HG03064 (cell line): ENCODE results near the gene SPACA6.

ENCODE experiments used
- ATAC-seq: cut with Tn5 transposase; IDR thresholded peaks from one replicate; pipeline ENCODE4 v1.9.1; 2021; ENCODE audit warnings: low read depth; ENCODE audit not compliant: unreplicated experiment

Gene SPACA6

DNA sequence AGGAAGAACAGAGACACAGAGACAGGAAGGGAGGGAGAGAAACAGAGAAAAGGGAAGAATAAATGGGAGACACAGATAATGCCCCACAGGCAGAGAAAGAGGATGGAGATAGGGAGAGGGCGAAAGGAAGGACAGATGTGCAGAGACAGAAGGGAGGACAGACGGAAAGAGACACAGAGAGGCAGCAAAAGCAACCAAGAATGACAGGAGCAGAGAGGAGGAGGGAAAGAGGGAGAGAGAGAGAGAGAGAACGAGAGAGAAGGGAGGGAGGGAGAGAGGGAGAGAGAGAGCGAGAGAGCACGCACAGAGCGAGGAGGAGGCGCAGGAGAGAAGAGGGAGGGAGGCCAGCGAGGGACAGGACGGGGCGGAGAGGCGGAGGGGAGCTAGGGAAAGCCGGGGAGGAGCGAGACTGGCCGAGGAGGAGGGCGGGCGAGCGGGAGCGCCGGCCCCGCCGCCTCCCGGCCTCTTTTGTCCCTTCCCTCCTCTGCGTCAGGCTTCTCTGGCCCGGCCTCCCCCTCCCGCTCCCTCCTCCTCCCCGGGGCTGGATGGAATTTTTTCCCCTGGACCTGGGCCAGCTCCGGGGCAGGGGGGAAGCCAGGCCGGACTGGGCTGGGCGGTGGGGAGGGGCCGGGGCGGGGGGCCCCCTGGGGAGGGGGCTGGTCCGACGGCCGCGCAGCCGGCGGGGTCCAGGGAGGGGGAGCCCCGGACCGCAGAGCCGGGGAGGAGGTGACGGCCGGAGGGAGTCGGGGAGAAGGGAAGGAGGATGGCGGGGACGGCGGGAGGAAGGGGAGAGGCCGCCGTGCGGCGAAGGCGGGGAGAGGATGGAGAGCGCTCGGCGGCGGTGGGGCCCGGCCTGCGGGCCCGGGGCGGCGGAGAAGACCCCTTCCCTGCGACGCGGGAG lies 4.2 kb upstream of the SPACA6 start:
- no peak for ATAC-seq

DNA sequence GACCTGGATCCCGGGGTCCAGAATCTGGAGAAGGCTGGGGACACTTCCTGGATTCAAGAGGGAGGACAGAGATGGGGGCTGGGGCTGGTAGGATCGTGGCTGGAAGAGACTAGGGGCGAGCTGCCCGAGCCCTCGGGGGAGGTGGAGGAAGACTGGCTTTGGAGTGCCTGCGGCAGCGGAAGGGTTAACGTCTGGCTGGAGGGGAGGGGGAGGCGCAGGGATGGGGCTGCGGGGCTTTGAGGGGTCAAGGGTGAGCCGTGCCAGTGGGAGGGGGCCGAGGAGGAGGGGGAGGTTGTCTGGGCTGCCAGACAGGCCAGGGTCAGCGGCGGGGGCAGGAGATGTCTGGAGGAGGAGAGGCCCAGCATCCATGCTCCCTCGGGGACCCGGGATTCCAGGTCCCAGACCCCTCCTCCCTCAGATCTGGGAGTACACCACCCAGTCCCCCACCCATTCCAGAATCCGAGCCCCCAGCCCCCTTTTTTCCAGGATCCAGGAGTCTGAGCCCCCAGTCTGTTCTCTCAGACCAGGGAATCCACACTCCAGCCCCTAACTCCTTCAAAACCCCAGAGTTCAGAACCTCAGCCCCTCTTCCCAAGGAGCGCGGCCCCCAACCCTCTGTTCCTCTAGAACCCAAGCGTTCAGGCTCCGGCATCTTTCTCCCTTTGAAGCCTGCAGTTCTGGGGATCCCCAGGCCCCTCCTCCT lies 3.2 kb upstream of the SPACA6 start:
- ATAC-seq: no peak

DNA sequence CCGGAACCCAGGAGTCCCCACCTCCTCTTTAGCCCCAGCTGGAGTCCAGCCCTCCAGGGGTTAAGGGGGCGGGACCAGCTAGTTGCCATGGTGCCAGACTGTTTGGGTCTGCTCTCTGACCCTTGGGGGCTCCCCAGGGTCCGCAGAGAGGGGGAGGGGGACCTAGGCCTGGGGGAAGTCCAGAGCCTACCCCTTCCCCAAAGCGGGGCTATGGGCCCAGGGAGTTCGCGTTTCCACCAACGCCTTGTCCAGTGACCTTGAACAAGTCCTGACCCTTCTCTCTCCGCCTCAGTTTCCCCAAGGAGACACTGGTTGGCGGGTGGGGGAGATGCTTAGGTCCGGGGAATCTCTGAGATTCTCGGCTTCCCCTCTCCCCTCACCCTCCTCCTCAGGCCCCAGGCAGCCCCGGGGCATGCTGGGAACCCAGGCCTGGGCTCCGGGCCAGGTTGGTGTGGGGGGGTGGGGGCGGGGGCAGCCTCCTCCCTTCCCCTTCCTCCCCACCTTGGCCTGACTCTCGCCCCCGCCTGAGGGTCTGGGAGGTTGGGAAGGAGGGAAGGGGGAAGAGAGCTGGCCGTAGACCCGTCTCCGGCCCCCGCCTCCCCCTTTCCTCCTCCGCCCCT lies 2.6 kb upstream of the SPACA6 start:
- ATAC-seq: no peak

DNA sequence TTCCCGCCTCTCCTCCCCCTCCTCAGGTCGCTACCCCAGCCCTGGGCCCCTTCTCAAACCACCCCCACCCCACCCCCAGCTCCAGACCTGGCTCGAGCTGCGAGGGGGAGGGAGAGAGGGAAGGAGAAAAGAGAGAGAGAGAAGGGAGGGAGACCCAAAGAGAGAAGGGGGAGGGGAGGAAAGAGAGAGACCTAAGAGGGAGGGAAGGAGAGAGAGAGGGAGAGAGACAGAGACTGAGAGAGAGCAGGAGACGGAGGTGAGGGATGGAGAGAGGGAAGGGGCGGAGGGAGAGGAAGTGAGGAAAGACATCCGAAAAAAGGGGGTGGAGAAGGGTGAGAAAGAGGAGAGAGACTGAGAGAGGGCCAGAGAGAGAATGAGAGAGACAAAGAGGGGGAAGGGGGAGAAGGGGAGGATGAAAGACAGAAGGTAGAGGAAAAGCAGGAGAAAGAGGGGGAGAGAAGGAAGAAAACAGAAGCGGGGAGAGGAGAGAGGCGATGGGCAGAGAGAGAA lies 2.0 kb upstream of the SPACA6 start:
- no peak for ATAC-seq

DNA sequence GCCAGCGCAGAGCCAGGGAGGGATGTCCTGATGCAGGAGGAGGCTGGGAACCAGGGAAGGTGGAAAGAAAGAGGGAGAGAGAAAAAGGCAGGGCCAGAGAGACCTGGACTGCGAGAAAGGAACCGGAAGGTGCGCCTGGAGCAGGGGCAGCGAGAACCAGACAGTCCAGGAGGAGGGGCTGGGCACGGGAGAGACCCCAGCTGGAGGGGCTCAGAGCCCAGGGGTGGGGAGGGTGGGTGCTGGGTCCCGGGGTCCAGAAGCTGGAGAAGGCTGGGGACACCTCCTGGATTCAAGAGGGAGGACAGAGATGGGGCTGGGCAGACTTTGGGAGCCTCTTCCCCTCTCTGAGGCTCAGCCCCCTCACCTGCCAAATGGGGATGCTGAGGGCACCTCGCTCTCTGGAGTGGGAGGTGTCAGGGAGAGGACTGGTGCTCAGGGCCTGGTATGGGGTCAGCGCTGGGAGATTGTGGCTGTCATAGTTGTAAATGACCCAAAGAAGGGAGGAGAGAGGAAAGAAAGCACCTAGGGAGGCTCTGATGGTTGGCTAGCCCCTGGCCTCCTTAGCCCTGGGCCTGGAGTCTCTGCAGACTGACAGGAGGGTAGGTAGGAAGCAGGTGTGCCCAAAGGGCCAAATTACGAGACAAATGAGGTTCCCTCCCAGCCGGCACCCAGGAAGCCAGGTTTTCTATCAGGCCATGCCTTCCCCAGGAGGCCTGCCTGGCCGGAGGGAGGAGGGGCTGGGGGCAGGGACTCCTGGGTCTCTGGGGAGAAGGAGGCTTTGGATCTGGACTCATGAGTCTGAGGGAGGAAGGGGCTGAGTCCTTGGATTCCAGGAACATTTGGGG lies 1.3 kb upstream of the SPACA6 start:
- ATAC-seq: no peak

DNA sequence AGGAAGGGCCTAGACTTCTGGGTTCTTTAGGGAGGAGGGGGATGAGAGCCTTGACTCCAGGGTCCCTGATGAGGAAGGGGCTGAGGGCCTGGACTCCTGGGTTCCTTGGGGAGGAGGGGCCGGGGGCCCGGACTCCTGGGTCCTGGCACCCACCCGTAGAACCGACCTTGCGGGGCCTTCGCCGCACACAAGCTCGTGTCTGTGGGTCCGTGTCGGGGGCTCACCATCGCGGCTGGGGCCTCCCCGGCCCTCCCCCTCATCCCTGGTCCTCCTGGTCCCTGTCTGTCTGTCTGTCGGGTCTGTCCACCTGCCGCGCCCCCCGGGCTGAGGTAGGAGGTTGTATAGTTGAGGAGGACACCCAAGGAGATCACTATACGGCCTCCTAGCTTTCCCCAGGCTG lies 662 bp upstream of the SPACA6 start:
- ATAC-seq: no peak

DNA sequence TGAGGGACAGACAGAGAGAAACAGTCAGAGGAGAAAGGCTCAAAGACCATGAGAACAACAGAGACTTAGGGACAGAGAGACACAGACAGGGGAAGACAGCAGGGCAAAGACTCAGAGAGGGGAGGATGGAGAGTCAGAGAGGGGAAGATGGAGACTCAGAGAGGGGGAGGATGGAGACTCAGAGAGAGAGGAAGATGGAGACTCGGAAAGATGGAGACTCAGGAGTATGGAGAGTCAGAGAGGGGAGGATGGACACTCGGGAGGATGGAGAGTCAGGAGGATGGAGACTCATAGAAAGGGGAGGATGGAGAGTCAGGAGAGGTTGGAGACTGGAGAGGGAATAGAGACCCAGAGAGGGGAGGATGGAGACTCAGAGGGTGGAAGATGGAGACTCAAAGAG lies 689 bp downstream of the SPACA6 start:
- no peak for ATAC-seq

DNA sequence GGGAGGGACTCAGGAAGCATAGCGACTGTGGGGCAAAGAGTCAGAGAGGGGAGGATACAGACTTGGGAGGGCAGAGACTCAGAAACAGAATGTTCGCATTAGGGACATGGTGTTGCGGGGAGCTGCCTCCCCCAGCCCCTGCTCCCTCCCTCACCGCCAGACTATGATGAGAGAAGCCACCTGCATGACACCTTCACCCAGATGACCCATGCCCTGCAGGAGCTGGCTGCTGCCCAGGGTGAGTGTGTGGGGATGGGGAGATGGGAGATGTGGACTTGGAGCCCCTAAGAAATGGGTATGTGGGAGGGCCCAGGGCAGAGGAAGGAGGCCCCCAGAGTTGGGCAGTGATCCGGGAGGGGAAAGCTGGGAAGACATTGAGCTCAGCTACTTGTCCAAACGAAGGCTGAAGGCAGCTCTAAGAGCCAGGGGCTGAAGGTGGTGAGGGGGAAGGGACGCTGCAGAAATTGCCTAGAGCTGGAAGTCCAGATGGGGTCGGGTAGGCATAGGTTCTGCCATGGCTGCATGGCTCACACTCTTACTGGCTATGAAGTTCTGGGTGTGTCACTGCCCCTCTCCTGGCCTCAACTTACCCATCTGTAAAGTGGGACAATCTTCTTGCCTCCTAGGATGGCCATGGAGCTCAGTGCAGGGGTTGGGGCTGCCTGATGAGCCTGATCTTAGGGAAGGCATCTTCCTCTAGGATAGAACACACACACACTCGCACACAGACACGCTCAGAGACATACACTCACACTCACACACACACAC lies 1.4 kb downstream of the SPACA6 start:
- no peak for ATAC-seq

DNA sequence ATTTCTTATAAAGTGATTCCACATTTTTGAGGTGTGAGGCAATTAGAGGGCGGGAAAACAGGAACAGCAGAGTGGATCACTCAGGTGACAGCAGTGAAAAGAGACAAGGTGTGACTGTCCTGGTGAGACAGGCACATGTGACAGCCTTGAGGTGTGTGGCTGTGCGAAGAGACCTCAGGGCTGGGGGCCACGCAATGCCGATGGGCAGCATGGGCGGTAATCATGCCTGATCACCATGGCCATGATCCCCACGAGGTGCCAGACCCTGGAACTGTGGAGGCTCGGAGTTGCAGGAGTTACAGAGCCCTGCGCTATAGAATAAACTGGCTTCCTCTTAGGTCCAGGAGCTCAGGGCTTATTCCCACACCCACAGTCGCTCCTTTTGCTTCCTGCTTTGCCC lies 2.0 kb downstream of the SPACA6 start:
- ATAC-seq: no peak

DNA sequence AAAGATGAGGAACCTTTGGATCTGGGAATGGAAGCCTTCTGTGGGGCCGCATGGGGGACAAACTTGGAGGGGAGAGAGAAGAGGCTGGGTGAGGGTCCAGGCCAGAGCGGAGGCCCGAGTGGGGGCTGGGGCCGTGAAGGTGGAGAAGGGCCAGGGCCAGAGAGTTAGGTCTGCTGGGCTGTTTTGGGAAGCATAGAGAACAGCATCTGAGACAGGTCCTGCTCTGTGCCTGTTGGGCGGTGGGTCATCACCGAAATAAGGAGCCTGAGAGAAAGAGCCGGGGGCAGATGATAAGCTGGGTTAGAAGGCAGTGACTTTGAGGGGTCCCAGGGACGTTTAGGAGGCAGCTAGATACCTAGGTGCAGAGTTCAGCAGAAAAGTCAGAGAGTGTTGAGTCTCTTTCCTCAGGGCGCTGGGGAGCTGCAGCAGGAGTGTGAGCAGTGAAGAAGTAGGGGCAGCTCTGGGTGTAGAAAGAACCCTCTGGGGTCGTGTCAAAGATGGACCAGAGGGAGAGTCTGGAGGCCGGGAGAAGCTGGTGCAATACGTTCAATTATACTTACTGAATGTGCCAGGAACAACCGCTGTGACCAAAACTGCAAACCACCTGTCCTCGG lies 2.7 kb downstream of the SPACA6 start:
- no peak for ATAC-seq

DNA sequence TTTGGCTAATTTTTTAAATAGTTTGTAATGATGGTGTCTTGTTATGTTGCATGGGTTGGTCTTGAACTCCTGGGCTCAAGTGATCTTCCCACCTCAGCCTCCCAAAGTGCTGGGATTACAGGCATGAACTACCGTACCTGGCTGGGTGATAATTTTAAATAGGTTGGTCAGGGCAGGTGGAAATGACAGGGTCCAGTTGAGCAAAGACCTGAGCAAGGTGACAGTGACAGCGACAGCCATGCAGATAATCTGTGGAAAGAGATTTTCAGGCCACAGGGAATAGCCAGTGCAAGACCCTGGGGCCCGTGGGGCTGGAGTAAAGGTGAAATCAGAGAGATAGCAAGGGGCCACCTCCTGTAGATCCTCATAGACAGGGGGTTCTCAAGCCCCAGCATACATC lies 3.5 kb downstream of the SPACA6 start:
- no peak for ATAC-seq

DNA sequence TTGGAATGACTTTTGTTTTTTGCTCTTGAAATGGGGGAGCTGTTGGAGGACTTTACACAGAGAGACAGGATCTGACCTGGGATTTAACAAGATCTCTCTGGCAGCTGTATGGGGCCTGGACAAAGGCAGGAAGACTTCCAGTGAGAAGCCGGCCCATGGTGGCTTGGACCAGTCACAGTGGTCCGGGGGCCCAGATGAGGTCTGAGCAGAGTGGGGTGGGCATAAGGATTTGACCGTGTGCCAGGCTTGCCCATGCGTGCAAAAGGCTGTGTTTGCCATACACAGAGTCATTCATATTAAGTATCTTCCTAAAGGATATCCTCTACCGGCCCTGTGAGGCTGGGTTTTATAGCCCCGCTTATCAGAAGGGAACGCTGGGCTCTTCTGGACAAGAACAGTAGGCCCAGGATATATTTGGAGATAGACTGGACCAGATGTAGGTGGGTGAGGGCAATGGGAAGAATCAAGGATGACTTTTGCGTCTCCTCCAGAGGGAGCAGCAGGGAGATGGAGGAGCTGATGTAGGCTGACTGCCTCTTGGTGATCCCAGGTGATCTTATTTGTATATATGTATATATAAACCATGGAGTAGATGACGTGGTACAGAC lies 4.1 kb downstream of the SPACA6 start:
- ATAC-seq: no peak

DNA sequence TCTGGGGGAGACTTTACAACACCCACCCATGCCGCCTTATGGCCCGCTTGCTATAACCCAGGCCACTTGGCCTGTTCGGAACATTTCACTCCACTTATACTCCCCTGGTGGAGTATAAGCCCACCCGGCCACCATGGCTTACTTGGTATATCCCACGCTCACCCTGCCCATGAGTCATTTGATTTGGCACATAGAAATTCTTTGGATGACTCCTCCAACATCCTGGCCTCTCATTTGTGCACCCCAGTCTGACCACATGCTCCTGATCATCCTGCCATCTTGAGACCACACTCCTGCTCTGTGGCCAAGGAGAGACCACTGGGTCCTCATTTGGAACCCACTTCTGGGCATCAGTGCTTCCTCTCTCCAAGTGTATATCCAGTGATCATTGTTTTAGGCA lies 5.2 kb downstream of the SPACA6 start:
- ATAC-seq: no peak

DNA sequence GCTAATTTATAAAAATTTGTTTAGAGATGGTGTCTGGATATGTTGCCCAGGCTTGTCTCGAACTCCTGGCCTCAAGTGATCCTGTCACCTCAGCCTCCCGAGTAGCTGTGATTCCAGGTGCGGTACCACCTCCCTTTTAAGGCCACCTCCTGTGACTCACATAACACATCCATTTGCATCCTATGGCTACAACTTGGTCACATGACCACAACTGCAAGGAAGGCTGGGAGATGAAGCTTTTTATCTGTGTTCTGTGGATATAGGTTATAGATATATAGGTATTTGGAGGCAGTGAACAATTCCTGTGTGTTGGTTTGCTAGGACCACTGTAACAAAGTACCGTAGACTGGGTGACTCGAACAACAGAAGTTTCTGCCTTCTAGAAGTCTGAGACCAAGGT lies 6.0 kb downstream of the SPACA6 start:
- ATAC-seq: no peak

DNA sequence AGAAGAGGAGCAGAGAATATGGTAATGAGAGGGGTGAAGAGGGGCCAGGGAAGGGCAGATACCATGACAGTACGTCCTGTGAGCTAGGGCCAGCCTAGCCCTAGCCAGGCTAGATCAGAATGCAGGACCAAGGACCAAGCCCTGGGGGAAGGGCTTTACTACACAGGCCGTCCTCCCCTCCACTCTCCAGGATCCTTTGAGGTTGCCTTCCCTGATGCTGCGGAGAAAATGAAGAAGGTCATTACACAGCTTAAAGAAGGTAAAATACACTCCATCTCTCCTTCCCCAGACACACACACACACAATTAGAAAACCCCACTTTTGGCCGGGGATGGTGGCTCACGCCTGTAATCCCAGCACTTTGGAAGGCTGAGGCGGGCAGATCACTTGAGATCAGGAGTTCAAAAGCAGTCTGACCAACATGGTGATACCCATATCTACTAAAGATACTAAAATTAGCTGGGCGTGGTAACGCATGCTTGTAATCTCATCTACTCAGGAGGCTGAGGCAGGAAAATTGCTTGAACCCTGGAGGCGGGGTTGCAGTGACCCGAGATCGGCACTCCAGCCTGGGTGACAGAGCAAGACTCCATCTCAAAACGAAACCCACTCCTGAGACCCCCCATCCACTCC lies 8.5 kb downstream of the SPACA6 start:
- no peak for ATAC-seq

DNA sequence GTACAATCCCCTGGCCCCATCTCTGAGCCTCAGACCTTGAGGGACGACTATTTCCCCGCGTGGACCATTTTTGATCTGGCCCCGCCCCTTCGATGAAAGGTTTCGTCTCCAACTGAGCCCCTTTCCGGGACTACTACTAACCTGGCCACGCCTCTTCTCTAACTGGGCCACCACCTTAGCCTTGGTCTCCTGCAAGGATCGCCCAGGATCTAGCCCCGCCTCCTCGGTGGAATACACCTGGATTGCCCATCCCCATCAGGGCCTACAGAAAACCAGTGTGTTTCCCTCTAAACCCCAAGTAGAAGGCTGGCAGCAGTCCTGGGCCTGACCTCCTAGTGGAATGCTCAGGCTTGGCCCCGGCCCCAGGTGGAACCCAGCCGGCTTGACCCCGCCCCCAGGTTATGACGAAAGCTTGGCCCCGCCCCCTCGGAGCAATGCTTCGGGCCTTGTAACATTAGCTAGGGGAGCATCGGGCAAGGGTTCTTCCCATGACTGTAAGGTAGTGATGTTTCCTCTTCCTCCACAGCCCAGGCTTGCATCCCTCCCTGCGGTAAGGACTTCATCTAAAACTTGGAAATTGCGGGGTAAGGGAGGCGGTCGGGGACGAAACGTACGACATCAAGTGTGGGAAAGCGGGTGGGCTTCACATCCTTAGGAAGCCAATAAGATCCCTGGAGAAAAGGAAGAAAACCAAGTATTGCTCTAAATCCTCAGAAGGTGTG lies 9.1 kb downstream of the SPACA6 start:
- no peak for ATAC-seq

DNA sequence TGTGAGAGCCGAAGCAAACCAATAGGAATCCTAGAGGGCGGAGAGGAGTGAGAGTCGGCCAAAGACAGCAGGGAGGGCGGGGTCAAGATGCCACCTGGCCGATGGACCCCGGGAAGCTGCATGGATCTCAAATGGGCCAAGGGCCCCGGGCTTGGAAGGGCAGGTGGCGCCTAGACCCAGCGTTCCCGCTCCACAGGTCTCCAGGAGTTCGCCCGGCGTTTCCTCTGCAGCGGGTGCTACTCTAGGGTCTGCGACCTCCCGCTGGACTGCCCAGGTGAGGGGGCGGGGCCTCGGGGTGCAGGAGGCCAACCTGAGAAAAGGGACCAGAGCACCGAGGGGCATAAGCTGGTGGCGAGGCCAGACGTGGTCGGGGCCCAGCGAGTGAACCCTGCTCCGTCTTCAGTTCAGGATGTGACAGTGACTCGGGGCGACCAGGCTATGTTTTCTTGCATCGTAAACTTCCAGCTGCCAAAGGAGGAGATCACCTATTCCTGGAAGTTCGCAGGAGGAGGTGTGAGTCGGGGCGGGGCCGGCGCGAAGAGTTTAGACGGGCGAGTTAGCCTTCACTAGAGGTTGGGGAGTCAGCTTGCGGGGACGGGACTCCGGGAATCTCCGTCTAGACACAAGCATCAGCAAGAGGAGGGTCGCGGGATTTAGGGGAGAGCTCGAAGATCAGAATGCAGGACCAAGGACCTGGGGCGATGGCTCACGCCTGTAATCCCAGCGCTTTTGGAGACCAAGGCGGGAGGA lies 9.9 kb downstream of the SPACA6 start:
- ATAC-seq: no peak
